Hepatocyte (in vitro differentiated cells): ENCODE data around the gene GBA3.

ENCODE experiments used
- CTCF ChIP-seq: fragments of 200-600 bp; sonication (generic); IDR thresholded peaks from 2 replicates; pipeline ENCODE4 v1.5.1; 2016; ENCODE audit warnings: antibody characterized with exemption, mild to moderate bottlenecking; ENCODE audit not compliant: poor library complexity
- EZH2 ChIP-seq: fragments of 200-600 bp; sonication (generic); IDR thresholded peaks from 2 replicates; pipeline ENCODE4 v1.6.1; 2016; ENCODE audit warnings: antibody characterized with exemption, mild to moderate bottlenecking, borderline replicate concordance

GRCh38 chr4:22643952-22644351 is 48.8 kb upstream of the GBA3 start:
- TF ChIP-seq EZH2: no peak
- TF ChIP-seq CTCF: no peak
